A673 (cell line): ENCODE results near the gene CARD9. TPM values are rescaled to one million over a fixed set of nuclear protein-coding genes. Genes with fewer than 3 reads are reported as not detected.

Experiments
- BruUV-seq: library from RNA; stranded (reverse); fragments of 400-500 nt; replicated peaks from 2 replicates; lab custom pipeline; 2021; lab: Mats Ljungman, UMichigan
- CTCF ChIA-PET: fragments of 300-600 bp; sonication (Branson Sonifier 250); formaldehyde crosslinking; loops from one replicate; lab custom pipeline; 2022; ENCODE audit warnings: antibody characterized with exemption; lab: Charles Lee
- POLR2A ChIA-PET: fragments of 300-600 bp; sonication (Branson Sonifier 250); formaldehyde crosslinking; loops from one replicate; lab custom pipeline; 2022; ENCODE audit warnings: antibody characterized with exemption; ENCODE audit not compliant: low non-redundant PET; lab: Charles Lee
- DNase-seq: peaks from one replicate; pipeline ENCODE4 v3.0.0-alpha.2; 2015; ENCODE audit warnings: low spot score
- H3K27ac ChIP-seq: fragments of 200-600 bp; sonication (generic); 2 replicates; pipeline ENCODE4 v1.5.1; 2016; ENCODE audit warnings: mixed run types, low read depth, mild to moderate bottlenecking, mixed read lengths, antibody characterized with exemption, low read length; ENCODE audit not compliant: poor library complexity, severe bottlenecking
- H3K27me3 ChIP-seq: fragments of 200-600 bp; sonication (generic); replicated peaks from 2 replicates; pipeline ENCODE4 v1.6.1; 2017; ENCODE audit warnings: mixed run types, low read depth, mild to moderate bottlenecking, mixed read lengths, antibody characterized with exemption, low read length; ENCODE audit not compliant: insufficient read depth, poor library complexity
- H3K36me3 ChIP-seq: fragments of 200-600 bp; sonication (generic); 2 replicates; pipeline ENCODE4 v1.6.1; 2016; ENCODE audit warnings: mixed run types, mild to moderate bottlenecking, mixed read lengths, antibody characterized with exemption, low read length; ENCODE audit not compliant: insufficient read depth, poor library complexity, severe bottlenecking
- H3K4me1 ChIP-seq: fragments of 200-600 bp; sonication (generic); 2 replicates; pipeline ENCODE4 v1.6.1; 2017; ENCODE audit warnings: mixed run types, mild to moderate bottlenecking, mixed read lengths, antibody characterized with exemption, low read length; ENCODE audit not compliant: insufficient read depth, poor library complexity, severe bottlenecking
- H3K4me3 ChIP-seq: fragments of 200-600 bp; sonication (generic); 2 replicates; pipeline ENCODE4 v1.5.1; 2016; ENCODE audit warnings: low read depth, mixed run types, mild to moderate bottlenecking, mixed read lengths, low read length; ENCODE audit not compliant: poor library complexity, severe bottlenecking
- H3K9me3 ChIP-seq: fragments of 200-600 bp; sonication (generic); 2 replicates; pipeline ENCODE4 v1.6.1; 2016; ENCODE audit warnings: mixed run types, low read depth, mild to moderate bottlenecking, mixed read lengths, antibody characterized with exemption, low read length; ENCODE audit not compliant: poor library complexity, severe bottlenecking
- CTCF ChIP-seq: fragments of 300-800, 200-600 bp; sonication (generic); conservative IDR thresholded peaks from 2 replicates; pipeline ENCODE4 v1.5.1; 2017; ENCODE audit warnings: low read depth, mild to moderate bottlenecking, antibody characterized with exemption, low read length, moderate library complexity, mixed read lengths
- EZH2 ChIP-seq: fragments of 200-600 bp; sonication (generic); IDR thresholded peaks from 2 replicates; pipeline ENCODE4 v1.6.1; 2017; ENCODE audit warnings: borderline replicate concordance, low read depth, mild to moderate bottlenecking, mixed read lengths, antibody characterized with exemption, low read length; ENCODE audit not compliant: poor library complexity, severe bottlenecking
- intact Hi-C: fragments of 100-400 bp; cut with micrococcal nuclease; formaldehyde crosslinking; loops from one replicate; pipeline ENCODE4 v1.10.0; 2022; ENCODE audit not compliant: unreplicated experiment
- total RNA-seq: library from RNA; stranded (reverse); gene quantifications from 2 replicates; pipeline ENCODE4 v1.2.3, GENCODE V29; 2021

CARD9 gene
- total RNA-seq, 1 experiment from 2014 or later: 5.4 TPM

- CTCF ChIA-PET: no interaction called here
- POLR2A ChIA-PET: no interaction called here
- Histone ChIP-seq H3K36me3 (no peaks in the 10 kb centered on the region), H3K27me3 (no peaks in the 10 kb centered on the region), H3K27ac (no peak overlapping the region), H3K9me3 (no peaks in the 10 kb centered on the region), H3K4me3 (no peak overlapping the region), H3K4me1 (no peaks in the 10 kb centered on the region)
- DNase-seq: no peak
- no peak for TF ChIP-seq EZH2
- no TSS peak for BruUV-seq
- intact Hi-C loops: no loop called here
Observed at GRCh38 chr9:136349546-136349945, 23.9 kb downstream of the CARD9 start.

GRCh38 chr9:136348691-136349090 lies 24.8 kb downstream of the CARD9 start:
- no peaks in the 10 kb centered on the region for H3K27me3 ChIP-seq
- no peaks in the 10 kb centered on the region for H3K4me1 ChIP-seq
- BruUV-seq: no TSS peak
- intact Hi-C loops: no loop called here
- H3K4me3 ChIP-seq: no peak overlapping the region
- POLR2A ChIA-PET: no interaction called here
- no peak overlapping the region for H3K27ac ChIP-seq
- no peak for DNase-seq
- no peaks in the 10 kb centered on the region for H3K9me3 ChIP-seq
- no peak for TF ChIP-seq EZH2
- TF ChIP-seq CTCF: no peak
- H3K36me3 ChIP-seq: no peaks in the 10 kb centered on the region
- CTCF ChIA-PET: no interaction called here

- Histone ChIP-seq H3K36me3 (no peaks in the 10 kb centered on the region), H3K4me1 (peaks cover 4% of the 10 kb centered on the region), H3K4me3 (no peak overlapping the region), H3K27me3 (no peaks in the 10 kb centered on the region), H3K9me3 (no peaks in the 10 kb centered on the region), H3K27ac (no peak overlapping the region)
- no TSS peak for BruUV-seq
- intact Hi-C loops: no loop called here
- ChIA-PET CTCF (no interaction called here), POLR2A (no interaction called here)
- no peak for DNase-seq
- TF ChIP-seq CTCF (no peak), EZH2 (no peak)
Observed at GRCh38 chr9:136347472-136348256, 25.8 kb downstream of the CARD9 start.
